AG09319 (cell line): ENCODE results near the gene ADAMTS19.
"Not testable (repeated sequence)": the region's sequence is repeated elsewhere in the genome, so short reads cannot be mapped to it uniquely, and the experiment has no call there.

Experiments used
- DNase-seq: peaks from one replicate; pipeline ENCODE4 v3.0.0-alpha.2; 2010; ENCODE audit warnings: low read depth; ENCODE audit errors: extremely low read depth
- TF ChIP-seq, protein P1 (sequence below): IDR thresholded peaks from 2 replicates; pipeline ENCODE4 v1.5.1; 2011; ENCODE audit warnings: low read depth, mild to moderate bottlenecking, inconsistent platforms, low read length, moderate library complexity

The ADAMTS19 gene

DNA sequence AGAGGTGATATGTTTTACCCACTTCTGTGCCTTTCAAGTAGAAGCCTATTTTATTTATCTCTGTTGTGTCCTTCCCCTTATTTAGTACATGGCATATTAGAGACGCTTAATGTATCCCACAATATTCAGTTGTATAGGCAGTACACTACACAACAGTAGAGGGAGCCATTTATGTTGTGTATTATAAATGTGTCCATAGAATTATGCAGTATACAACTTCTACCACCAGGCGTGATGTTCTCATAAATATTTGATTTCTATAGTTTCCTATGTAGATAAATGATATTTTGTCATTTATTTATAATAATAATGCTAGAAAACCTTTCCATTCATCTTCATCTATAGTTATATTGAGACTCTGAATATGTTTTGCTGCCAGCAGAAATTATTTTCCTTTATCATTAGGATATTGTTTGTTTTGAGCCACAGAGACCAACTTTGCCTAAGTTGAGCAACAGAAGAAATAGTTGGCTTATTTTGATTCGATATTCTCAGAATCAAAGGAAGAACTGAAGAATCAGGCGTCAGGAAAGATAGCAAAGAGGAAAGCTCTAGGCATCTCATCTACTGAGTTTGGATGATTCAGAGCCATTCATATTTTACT is 81.7 kb downstream of the ADAMTS19 start:
- DNase-seq = no peak

DNA sequence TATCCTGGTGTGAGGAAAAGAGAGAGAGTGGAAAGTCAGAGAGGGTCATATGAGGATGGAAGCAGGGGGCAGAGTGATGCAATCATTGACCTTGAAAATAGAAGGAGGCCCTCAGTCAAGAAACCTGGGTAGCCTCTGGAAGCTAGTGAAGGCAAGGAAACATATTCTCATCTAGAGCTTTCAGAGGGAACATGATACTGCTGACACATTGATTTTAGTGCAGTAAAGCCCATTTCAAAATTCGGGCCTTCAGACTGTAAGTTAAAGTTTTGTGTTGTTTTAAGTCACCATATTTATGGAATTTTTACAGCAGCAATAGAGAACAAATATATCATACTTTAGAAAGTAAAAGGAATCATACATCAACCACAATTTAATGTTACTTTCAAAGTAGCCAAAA is 87.0 kb downstream of the ADAMTS19 start:
- DNase-seq = no peak
- TF ChIP-seq, protein P1, sequence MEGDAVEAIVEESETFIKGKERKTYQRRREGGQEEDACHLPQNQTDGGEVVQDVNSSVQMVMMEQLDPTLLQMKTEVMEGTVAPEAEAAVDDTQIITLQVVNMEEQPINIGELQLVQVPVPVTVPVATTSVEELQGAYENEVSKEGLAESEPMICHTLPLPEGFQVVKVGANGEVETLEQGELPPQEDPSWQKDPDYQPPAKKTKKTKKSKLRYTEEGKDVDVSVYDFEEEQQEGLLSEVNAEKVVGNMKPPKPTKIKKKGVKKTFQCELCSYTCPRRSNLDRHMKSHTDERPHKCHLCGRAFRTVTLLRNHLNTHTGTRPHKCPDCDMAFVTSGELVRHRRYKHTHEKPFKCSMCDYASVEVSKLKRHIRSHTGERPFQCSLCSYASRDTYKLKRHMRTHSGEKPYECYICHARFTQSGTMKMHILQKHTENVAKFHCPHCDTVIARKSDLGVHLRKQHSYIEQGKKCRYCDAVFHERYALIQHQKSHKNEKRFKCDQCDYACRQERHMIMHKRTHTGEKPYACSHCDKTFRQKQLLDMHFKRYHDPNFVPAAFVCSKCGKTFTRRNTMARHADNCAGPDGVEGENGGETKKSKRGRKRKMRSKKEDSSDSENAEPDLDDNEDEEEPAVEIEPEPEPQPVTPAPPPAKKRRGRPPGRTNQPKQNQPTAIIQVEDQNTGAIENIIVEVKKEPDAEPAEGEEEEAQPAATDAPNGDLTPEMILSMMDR = no peak

More for the DNA sequence above, 81.7 kb downstream of the ADAMTS19 start:
- TF ChIP-seq, protein P1 = no peak

DNA sequence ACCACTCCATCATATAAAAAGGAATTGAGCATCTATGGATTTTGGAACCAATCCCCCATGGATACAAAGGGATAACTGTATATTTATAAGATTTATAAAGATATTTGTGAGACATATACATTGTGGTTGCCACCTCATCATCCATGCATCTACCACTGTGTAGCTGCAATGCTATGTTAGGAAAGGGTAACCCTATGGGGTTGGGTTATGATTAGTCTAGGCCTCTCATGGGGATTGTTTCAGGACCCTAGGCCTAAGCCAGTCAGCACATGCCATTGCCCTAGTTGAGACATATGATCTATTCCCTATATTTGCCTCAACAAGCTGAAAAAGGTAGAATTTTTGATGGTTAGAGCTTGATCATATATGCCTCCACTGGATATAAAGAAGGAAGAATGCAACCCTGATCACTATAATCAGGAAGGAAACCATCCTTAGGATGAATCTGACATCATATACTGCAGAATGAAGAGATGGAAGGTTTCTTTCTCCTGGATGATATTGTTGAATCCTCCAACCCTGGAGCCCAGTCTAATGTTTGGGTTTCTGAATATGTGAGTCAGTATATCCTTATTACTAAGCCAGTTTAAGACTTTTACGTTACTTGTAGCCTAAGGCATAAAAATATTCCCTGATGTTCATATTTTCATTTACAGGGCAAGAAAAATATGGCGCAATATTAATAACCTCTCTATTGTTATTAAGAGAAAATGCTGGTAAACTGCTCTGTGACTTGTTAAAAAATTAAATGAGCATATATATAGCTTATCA is 94.2 kb downstream of the ADAMTS19 start:
- DNase-seq = no peak
- TF ChIP-seq, protein P1 = no peak

DNA sequence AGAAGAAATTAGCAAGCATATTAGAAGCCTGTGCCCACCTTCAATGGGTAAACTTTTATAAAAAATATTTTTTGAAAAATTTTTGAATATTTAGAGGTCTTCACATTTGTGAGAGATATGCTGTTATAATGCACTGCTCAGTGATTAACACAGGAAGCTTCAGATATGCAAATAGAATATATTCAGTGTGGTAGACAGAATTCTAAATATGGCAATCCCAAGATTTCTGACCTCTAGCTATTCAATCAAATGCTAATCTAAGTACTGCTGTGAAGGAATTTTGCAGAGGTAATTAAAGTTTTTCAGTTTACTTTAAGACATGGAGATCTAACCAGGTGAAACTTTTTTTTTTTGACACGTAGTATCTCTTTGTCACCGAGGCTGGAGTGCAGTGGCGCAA is 103.5 kb downstream of the ADAMTS19 start:
- TF ChIP-seq, protein P1 = no peak
- no peak for DNase-seq

DNA sequence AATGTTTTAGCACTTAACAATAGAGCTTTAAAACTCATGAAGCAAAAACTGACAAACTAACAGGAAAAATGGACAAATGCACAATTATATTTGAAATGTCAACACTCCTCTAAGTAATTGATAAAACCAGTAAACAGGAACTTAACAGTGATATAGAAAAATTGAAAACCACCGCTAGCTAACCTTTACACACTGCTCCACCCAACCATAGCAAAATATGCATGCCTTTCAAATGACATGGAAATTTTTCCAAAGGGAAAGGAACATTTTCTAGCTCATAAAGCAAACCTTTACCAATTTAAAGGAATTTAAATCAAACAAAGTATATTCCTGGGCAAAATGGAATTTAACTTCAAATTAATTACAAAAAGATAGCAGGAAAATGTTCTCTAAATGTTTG is 109.2 kb downstream of the ADAMTS19 start:
- DNase-seq = no peak
- TF ChIP-seq, protein P1 = no peak

DNA sequence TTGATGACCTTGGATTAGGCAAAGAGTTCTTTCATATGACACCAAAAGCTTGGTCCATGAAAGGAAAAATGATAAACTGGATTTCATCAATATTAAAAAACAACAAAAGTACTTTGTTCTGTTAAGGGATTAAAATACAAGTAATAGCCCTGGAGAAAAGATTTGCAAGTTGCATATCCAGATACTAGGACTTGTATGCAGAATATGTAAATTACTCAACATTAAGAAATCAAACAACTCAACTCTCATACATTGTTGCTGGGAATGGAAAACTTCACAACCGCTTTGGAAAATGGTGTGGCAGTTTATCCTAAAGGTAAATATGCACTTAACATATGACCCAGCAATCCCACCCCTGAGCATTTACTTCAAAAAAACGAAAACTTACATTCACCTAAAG is 112.0 kb downstream of the ADAMTS19 start:
- TF ChIP-seq, protein P1 = no peak
- no peak for DNase-seq

DNA sequence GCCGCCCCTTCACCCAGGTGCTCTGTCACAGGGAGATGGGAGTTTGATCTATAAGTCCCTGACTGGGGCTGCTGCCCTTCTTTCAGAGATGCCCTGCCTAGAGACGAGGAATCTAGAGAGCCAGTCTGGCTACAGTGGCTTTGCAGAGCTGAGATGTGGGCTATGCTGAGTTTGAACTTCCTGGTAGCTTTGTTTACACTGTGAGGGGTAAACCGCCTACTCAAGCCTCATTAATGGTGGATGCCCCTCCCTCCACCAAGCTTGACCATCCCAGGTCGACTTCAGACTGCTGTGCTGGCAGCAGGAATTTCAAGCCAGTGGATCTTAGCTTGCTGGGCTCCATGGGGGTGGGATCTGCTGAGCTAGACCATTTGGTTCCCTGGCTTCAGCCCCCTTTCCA is 124.4 kb downstream of the ADAMTS19 start:
- not testable (repeated sequence) for DNase-seq
